H9 (cell line): Measurements from ENCODE around the gene C1QTNF7. TPM values are rescaled to one million over a fixed set of nuclear protein-coding genes. Genes with fewer than 3 reads are reported as not detected.

Experiments
- DNase-seq: peaks from one replicate; pipeline ENCODE4 v3.0.0-alpha.2; 2017
- H2AFZ ChIP-seq: one replicate; pipeline ENCODE4 v1.6.1; 2013; ENCODE audit warnings: mild to moderate bottlenecking, low read length, control low read depth, moderate library complexity
- H2AK5ac ChIP-seq: 2 replicates; pipeline ENCODE4 v1.6.1; 2013; ENCODE audit warnings: low read length, control low read depth, mixed read lengths; ENCODE audit not compliant: insufficient read length
- H2BK120ac ChIP-seq: one replicate; pipeline ENCODE4 v1.6.1; 2013; ENCODE audit warnings: low read depth, mild to moderate bottlenecking, low read length, control low read depth, inconsistent platforms; ENCODE audit not compliant: poor library complexity, severe bottlenecking
- H2BK12ac ChIP-seq: 2 replicates; pipeline ENCODE4 v1.6.1; 2013; ENCODE audit warnings: low read length, control low read depth, mixed read lengths, low read depth; ENCODE audit not compliant: insufficient read length
- H2BK15ac ChIP-seq: 2 replicates; pipeline ENCODE4 v1.6.1; 2013; ENCODE audit warnings: low read depth, low read length, control low read depth
- H2BK20ac ChIP-seq: one replicate; pipeline ENCODE4 v1.6.1; 2013; ENCODE audit warnings: low read depth, mild to moderate bottlenecking, low read length, control low read depth, inconsistent platforms; ENCODE audit not compliant: poor library complexity, severe bottlenecking
- H2BK5ac ChIP-seq: 2 replicates; pipeline ENCODE4 v1.6.1; 2013; ENCODE audit warnings: low read length, control low read depth, mixed read lengths; ENCODE audit not compliant: insufficient read length
- H3K14ac ChIP-seq: 2 replicates; pipeline ENCODE4 v1.6.1; 2013; ENCODE audit warnings: low read length, control low read depth; ENCODE audit not compliant: insufficient read depth
- H3K18ac ChIP-seq: 2 replicates; pipeline ENCODE4 v1.6.1; 2013; ENCODE audit warnings: low read depth, mild to moderate bottlenecking, mixed read lengths, low read length, control low read depth; ENCODE audit not compliant: insufficient read length
- H3K23ac ChIP-seq: 2 replicates; pipeline ENCODE4 v1.6.1; 2013; ENCODE audit warnings: low read length, control low read depth, mixed read lengths, low read depth; ENCODE audit not compliant: insufficient read length
- H3K23me2 ChIP-seq: 2 replicates; pipeline ENCODE4 v1.6.1; 2013; ENCODE audit warnings: low read depth, mild to moderate bottlenecking, mixed read lengths, low read length, control low read depth; ENCODE audit not compliant: insufficient read length, poor library complexity, severe bottlenecking
- H3K27ac ChIP-seq: 2 replicates; pipeline ENCODE4 v1.5.1; 2013; ENCODE audit warnings: low read length, control low read depth, mixed read lengths, low read depth; ENCODE audit not compliant: insufficient read length
- H3K27me3 ChIP-seq: 2 replicates; pipeline ENCODE4 v1.6.1; 2013; ENCODE audit warnings: low read length, control low read depth, inconsistent platforms; ENCODE audit not compliant: insufficient read depth
- H3K4ac ChIP-seq: 2 replicates; pipeline ENCODE4 v1.6.1; 2013; ENCODE audit warnings: low read depth, mild to moderate bottlenecking, control low read depth, inconsistent platforms, low read length, moderate library complexity
- H3K4me1 ChIP-seq: 2 replicates; pipeline ENCODE4 v1.6.1; 2013; ENCODE audit warnings: low read length, control low read depth, inconsistent platforms; ENCODE audit not compliant: insufficient read depth
- H3K4me2 ChIP-seq: 2 replicates; pipeline ENCODE4 v1.6.1; 2013; ENCODE audit warnings: low read length, control low read depth, mixed read lengths; ENCODE audit not compliant: insufficient read length, insufficient read depth
- H3K56ac ChIP-seq: 2 replicates; pipeline ENCODE4 v1.6.1; 2013; ENCODE audit warnings: low read depth, mild to moderate bottlenecking, mixed read lengths, low read length, control low read depth; ENCODE audit not compliant: insufficient read length
- H3K79me1 ChIP-seq: 2 replicates; pipeline ENCODE4 v1.6.1; 2013; ENCODE audit warnings: low read depth, mild to moderate bottlenecking, moderate library complexity, low read length, control low read depth, inconsistent platforms; ENCODE audit not compliant: insufficient read depth, poor library complexity, severe bottlenecking
- H3K79me2 ChIP-seq: 2 replicates; pipeline ENCODE4 v1.6.1; 2013; ENCODE audit warnings: low read length, control low read depth, inconsistent platforms; ENCODE audit not compliant: insufficient read depth
- H3K9ac ChIP-seq: 2 replicates; pipeline ENCODE4 v1.6.1; 2013; ENCODE audit warnings: low read length, control low read depth, mixed read lengths; ENCODE audit not compliant: insufficient read length; ENCODE audit errors: extremely low read depth
- H3K9me3 ChIP-seq: one replicate; pipeline ENCODE4 v1.6.1; 2013; ENCODE audit warnings: low read depth, low read length, inconsistent platforms; ENCODE audit not compliant: control insufficient read depth
- H3T11ph ChIP-seq: one replicate; pipeline ENCODE4 v1.6.1; 2013; ENCODE audit warnings: mild to moderate bottlenecking, low read length, control low read depth, inconsistent platforms
- H4K20me1 ChIP-seq: one replicate; pipeline ENCODE4 v1.6.1; 2013; ENCODE audit not compliant: control insufficient read depth, insufficient read length, insufficient read depth
- H4K5ac ChIP-seq: 2 replicates; pipeline ENCODE4 v1.6.1; 2013; ENCODE audit warnings: low read depth, mild to moderate bottlenecking, mixed read lengths, low read length, control low read depth; ENCODE audit not compliant: insufficient read length
- H4K8ac ChIP-seq: replicated peaks from 2 replicates; pipeline ENCODE4 v1.6.1; 2013; ENCODE audit warnings: low read length, control low read depth, mixed read lengths, low read depth; ENCODE audit not compliant: insufficient read length
- H4K91ac ChIP-seq: 2 replicates; pipeline ENCODE4 v1.6.1; 2013; ENCODE audit warnings: low read depth, mild to moderate bottlenecking, moderate library complexity, mixed read lengths, low read length, control low read depth; ENCODE audit not compliant: insufficient read length
- H3K27ac Mint-ChIP-seq, 3 experiments: 2 replicates in 2 of 3; 3 replicates in 1 of 3; pipeline ENCODE4 v1.8.0; 2020 to 2021; ENCODE audit warnings: mixed read lengths in 3 of 3, mild to moderate bottlenecking in 1 of 3, moderate library complexity in 1 of 3
- H3K27me3 Mint-ChIP-seq: 2 replicates; pipeline ENCODE4 v1.8.0; 2021; ENCODE audit warnings: low read depth, mild to moderate bottlenecking, moderate library complexity, mixed read lengths
- H3K36me3 Mint-ChIP-seq, 3 experiments: 2 replicates in 2 of 3; 3 replicates in 1 of 3; pipeline ENCODE4 v1.8.0; 2020 to 2021; ENCODE audit warnings: low read depth in 3 of 3, mixed read lengths in 3 of 3; ENCODE audit not compliant: insufficient read depth in 1 of 3
- H3K4me1 Mint-ChIP-seq, 2 experiments: 2 replicates each; pipeline ENCODE4 v1.8.0; 2020; ENCODE audit warnings: mixed read lengths in 2 of 2
- H3K4me3 Mint-ChIP-seq, 2 experiments: 2 replicates in 1 of 2; 3 replicates in 1 of 2; pipeline ENCODE4 v1.8.0; 2020 to 2021; ENCODE audit warnings: mild to moderate bottlenecking in 2 of 2, mixed read lengths in 2 of 2, moderate library complexity in 1 of 2
- H3K9me3 Mint-ChIP-seq, 2 experiments: 2 replicates in 1 of 2; 3 replicates in 1 of 2; pipeline ENCODE4 v1.8.0; 2020; ENCODE audit warnings: mild to moderate bottlenecking in 2 of 2, mixed read lengths in 2 of 2, moderate library complexity in 1 of 2
- CTCF ChIP-seq: fragments of 200-600 bp; sonication (generic); conservative IDR thresholded peaks from 3 replicates; pipeline ENCODE4 v1.8.0; 2021; ENCODE audit warnings: antibody characterized with exemption, mild to moderate bottlenecking
- WGBS: extraction: QIAGEN DNeasy Blood & Tissue Kit; methylation state at CpG from one replicate; pipeline ENCODE4 v1.1.7; 2013; ENCODE audit warnings: missing lambda C conversion rate, low lambda C conversion rate, mixed read lengths; ENCODE audit not compliant: insufficient read length; ENCODE audit errors: extremely low coverage; 5-methylcytosine and 5-hydroxymethylcytosine counted together
- total RNA-seq: library from RNA; stranded (reverse); gene quantifications from 2 replicates; pipeline ENCODE4 v1.2.1, GENCODE V29; 2021

C1QTNF7 gene
- total RNA-seq, 1 experiment from 2014 or later = not detected

GRCh38 chr4:15455290-15455689 is 27.5 kb downstream of the C1QTNF7 start:
- no peaks in the 10 kb centered on the region for H3K27me3 Mint-ChIP-seq
- no peak overlapping the region for H3K4me3 Mint-ChIP-seq
- Histone ChIP-seq H2AK5ac (no peak overlapping the region), H3K23ac (no peak overlapping the region), H3K23me2 (no peaks in the 10 kb centered on the region), H2AFZ (no peak overlapping the region), H2BK20ac (no peak overlapping the region), H3K4me1 (no peaks in the 10 kb centered on the region), H3K79me2 (no peaks in the 10 kb centered on the region), H3K27ac (no peak overlapping the region), H2BK5ac (no peak overlapping the region), H4K91ac (no peak overlapping the region), H3K18ac (no peak overlapping the region), H3K27me3 (no peaks in the 10 kb centered on the region), H2BK12ac (no peak overlapping the region), H4K20me1 (no peaks in the 10 kb centered on the region), H2BK120ac (no peak overlapping the region), H4K8ac (no peak overlapping the region), H3K9ac (no peak overlapping the region), H3K14ac (no peak overlapping the region), H2BK15ac (no peak overlapping the region), H3K56ac (no peak overlapping the region), H3K9me3 (no peaks in the 10 kb centered on the region), H4K5ac (no peak overlapping the region), H3K4me2 (no peak overlapping the region), H3T11ph (no peak overlapping the region), H3K79me1 (no peaks in the 10 kb centered on the region), H3K4ac (no peak overlapping the region)
- H3K9me3 Mint-ChIP-seq = no peaks in the 10 kb centered on the region
- no peaks in the 10 kb centered on the region for H3K36me3 Mint-ChIP-seq
- H3K4me1 Mint-ChIP-seq = peaks cover 8 to 13% of the 10 kb centered on the region in 2 experiments
- no peak for TF ChIP-seq CTCF
- no peak for DNase-seq
- no peak overlapping the region; a peak in 1 of 7 replicates for H3K27ac Mint-ChIP-seq
- no CpG with 5 or more reads among the region's 3 CpGs for WGBS
